ENCODE results near the gene MLX.

The MLX gene

GRCh38 chr17:42603318-42603717 is 36.4 kb downstream of the MLX start:
- H3K4me1 ChIP-seq (ENCODE audit: control insufficient read depth, low read length), result peaks cover 44% of the 10 kb centered on the region
- H3K9me3 ChIP-seq (ENCODE audit: control insufficient read depth, insufficient read depth, low read length), result no peaks in the 10 kb centered on the region
- TF ChIP-seq EZH2phosphoT487 (IDR thresholded peaks at IDR 0.05; ENCODE audit: borderline replicate concordance, low read length) (no peak), CTCF (IDR thresholded peaks at IDR 0.05; ENCODE audit: low read depth, low read length, poor library complexity, severe bottlenecking) (no peak)
- peaks cover 17% of the 10 kb centered on the region for H3K36me3 ChIP-seq (ENCODE audit: control insufficient read depth, low read length)
- no peaks in the 10 kb centered on the region for H3K9me2 ChIP-seq (replicated peaks; ENCODE audit: control insufficient read depth, low read length)
- H3K4me2 ChIP-seq (ENCODE audit: low read length), result peak overlapping the region; percentile 24
- H3K79me2 ChIP-seq (ENCODE audit: control insufficient read depth, low read length), result peaks cover 91% of the 10 kb centered on the region
- no peak overlapping the region for H3K27ac ChIP-seq (ENCODE audit: low read depth, low read length)
- 0 out of 2 replicates have a peak, but pooled peaks cover 2% of the 10 kb centered on the region for H3F3A ChIP-seq (ENCODE audit: control insufficient read depth, insufficient read depth)
- no peak overlapping the region for H3K4me3 ChIP-seq (ENCODE audit: low read length)
- H4K20me1 ChIP-seq (ENCODE audit: control insufficient read depth, insufficient read depth, low read depth, low read length), result no peaks in the 10 kb centered on the region
- no peaks in the 10 kb centered on the region for H3K27me3 ChIP-seq (ENCODE audit: control insufficient read depth, low read length)

GRCh38 chr17:42607769-42608168 is 40.9 kb downstream of the MLX start:
- H3K27ac ChIP-seq (ENCODE audit: low read depth, low read length), result no peak overlapping the region
- peaks cover 48% of the 10 kb centered on the region for H3K4me1 ChIP-seq (ENCODE audit: control insufficient read depth, low read length)
- H3K4me3 ChIP-seq (ENCODE audit: low read length), result peak overlapping the region; percentile 91
- peaks cover 34% of the 10 kb centered on the region for H3K36me3 ChIP-seq (ENCODE audit: control insufficient read depth, low read length)
- TF ChIP-seq EZH2phosphoT487 (IDR thresholded peaks at IDR 0.05; ENCODE audit: borderline replicate concordance, low read length) (no peak), CTCF (IDR thresholded peaks at IDR 0.05; ENCODE audit: low read depth, low read length, poor library complexity, severe bottlenecking) (no peak)
- peaks cover 74% of the 10 kb centered on the region for H3K79me2 ChIP-seq (ENCODE audit: control insufficient read depth, low read length)
- H3K9me3 ChIP-seq (ENCODE audit: control insufficient read depth, insufficient read depth, low read length), result no peaks in the 10 kb centered on the region
- peaks cover 2% of the 10 kb centered on the region; the same call in 1 of the 2 replicates for H3F3A ChIP-seq (ENCODE audit: control insufficient read depth, insufficient read depth)
- no peaks in the 10 kb centered on the region for H3K27me3 ChIP-seq (ENCODE audit: control insufficient read depth, low read length)
- no peaks in the 10 kb centered on the region for H3K9me2 ChIP-seq (replicated peaks; ENCODE audit: control insufficient read depth, low read length)
- no peaks in the 10 kb centered on the region for H4K20me1 ChIP-seq (ENCODE audit: control insufficient read depth, insufficient read depth, low read depth, low read length)
- H3K4me2 ChIP-seq (ENCODE audit: low read length), result peak overlapping the region; percentile 81

GRCh38 chr17:42608305-42609181 is 41.6 kb downstream of the MLX start:
- H4K20me1 ChIP-seq (ENCODE audit: control insufficient read depth, insufficient read depth, low read depth, low read length), result no peaks in the 10 kb centered on the region
- H3K27me3 ChIP-seq (ENCODE audit: control insufficient read depth, low read length), result no peaks in the 10 kb centered on the region
- H3K27ac ChIP-seq (ENCODE audit: low read depth, low read length), result peak overlapping the region; percentile 54
- peaks cover 42% of the 10 kb centered on the region for H3K4me1 ChIP-seq (ENCODE audit: control insufficient read depth, low read length)
- H3K36me3 ChIP-seq (ENCODE audit: control insufficient read depth, low read length), result peaks cover 38% of the 10 kb centered on the region
- peaks cover 2% of the 10 kb centered on the region; the same call in 1 of the 2 replicates for H3F3A ChIP-seq (ENCODE audit: control insufficient read depth, insufficient read depth)
- no peaks in the 10 kb centered on the region for H3K9me3 ChIP-seq (ENCODE audit: control insufficient read depth, insufficient read depth, low read length)
- H3K79me2 ChIP-seq (ENCODE audit: control insufficient read depth, low read length), result peaks cover 67% of the 10 kb centered on the region
- TF ChIP-seq CTCF (IDR thresholded peaks at IDR 0.05; ENCODE audit: low read depth, low read length, poor library complexity, severe bottlenecking) (no peak), EZH2phosphoT487 (IDR thresholded peaks at IDR 0.05; ENCODE audit: borderline replicate concordance, low read length) (no peak)
- H3K4me3 ChIP-seq (ENCODE audit: low read length), result peak overlapping the region; percentile 91
- peak overlapping the region; percentile 81 for H3K4me2 ChIP-seq (ENCODE audit: low read length)
- no peaks in the 10 kb centered on the region for H3K9me2 ChIP-seq (replicated peaks; ENCODE audit: control insufficient read depth, low read length)

All from DOHH2 (cell line).